Naive thymus-derived CD8-positive, alpha-beta T cell (primary cell): Measurements from ENCODE around the gene CASP6. TPM values are rescaled to one million over a fixed set of nuclear protein-coding genes. Genes with fewer than 3 reads are reported as not detected.

Source experiments
- ATAC-seq, 2 donors: fragments of 150-1000 bp; cut with Tn5 transposase in 1 of 2; sonication (Bioruptor Pico), chemical (Tn5 transposase) in 1 of 2; 1 replicate in 1 of 2; 2 replicates in 1 of 2; pipeline ENCODE4 v1.10.0; 2021; ENCODE audit warnings: mild to moderate bottlenecking in 2 of 2, moderate library complexity in 2 of 2
- POLR2A ChIA-PET: fragments of 350-600 bp; sonication (Branson Sonifier 250); formaldehyde crosslinking; loops from one replicate; lab custom pipeline; 2021; ENCODE audit warnings: antibody characterized with exemption; lab: Charles Lee
- DNase-seq, 10 donors: peaks; one replicate each; pipeline versions ENCODE4 v3.0.0 to v3.0.0-alpha.2; 2020 to 2022
- H3K27ac Mint-ChIP-seq, 10 donors: one replicate each; pipeline ENCODE4 v1.8.0; 2020 to 2022; ENCODE audit warnings: mild to moderate bottlenecking in 10 of 10, mixed read lengths in 10 of 10, moderate library complexity in 4 of 10, inconsistent platforms in 1 of 10
- H3K27me3 Mint-ChIP-seq, 5 donors: one replicate each; pipeline ENCODE4 v1.8.0; 2021 to 2022; ENCODE audit warnings: mixed read lengths in 5 of 5
- H3K36me3 Mint-ChIP-seq, 3 donors: one replicate each; pipeline ENCODE4 v1.8.0; 2020 to 2022; ENCODE audit warnings: mixed read lengths in 3 of 3, mild to moderate bottlenecking in 2 of 3, inconsistent platforms in 1 of 3
- H3K4me1 Mint-ChIP-seq, 4 donors: one replicate each; pipeline ENCODE4 v1.8.0; 2021 to 2022; ENCODE audit warnings: mixed read lengths in 4 of 4
- H3K4me3 Mint-ChIP-seq, 10 donors: one replicate each; pipeline ENCODE4 v1.8.0; 2020 to 2022; ENCODE audit warnings: mild to moderate bottlenecking in 10 of 10, mixed read lengths in 10 of 10, moderate library complexity in 6 of 10, inconsistent platforms in 1 of 10
- H3K9me3 Mint-ChIP-seq, 9 donors: one replicate each; pipeline ENCODE4 v1.8.0; 2020 to 2022; ENCODE audit warnings: mixed read lengths in 9 of 9, mild to moderate bottlenecking in 3 of 9, inconsistent platforms in 1 of 9, moderate library complexity in 1 of 9
- polyA plus RNA-seq, 3 donors: library from polyadenylated mRNA; unstranded; fragments of 300-500 nt; fragmentation: Illumina TruSeq; gene quantifications; one replicate each; pipeline ENCODE4 v1.2.3, GENCODE V29; 2021
- total RNA-seq, 8 experiments: library from RNA in 2 of 8; stranded (reverse) in 2 of 8; gene quantifications; one replicate each; pipeline ENCODE4 v1.2.3 and lab custom pipeline; 2021 to 2026

Gene CASP6
- total and polyA plus RNA-seq, 5 experiments from 2014 or later = 17.8 to 87.7 (median 57.2) TPM

GRCh38 chr4:109708990-109709389 is 5.7 kb upstream of the CASP6 start:
- H3K27ac Mint-ChIP-seq = peak overlapping the region in 3 of 10 donors; percentile 8 to 65 (median 56)
- POLR2A ChIA-PET = no interaction called here
- DNase-seq = no peak

GRCh38 chr4:109708435-109708834 is 5.2 kb upstream of the CASP6 start:
- Mint-ChIP-seq H3K9me3 (no peaks in the 10 kb centered on the region), H3K4me3 (no peak overlapping the region), H3K27ac (peak overlapping the region in 3 of 10 donors; percentile 8 to 59 (median 56)), H3K27me3 (no peaks in the 10 kb centered on the region), H3K4me1 (peaks cover 5 to 10% (median 8%) of the 10 kb centered on the region in 4 donors), H3K36me3 (peaks cover 0 to 37% (median 2%) of the 10 kb centered on the region in 3 donors)
- POLR2A ChIA-PET = no interaction called here
- ATAC-seq (no peak), DNase-seq (no peak)

More at GRCh38 chr4:109708990-109709389, 5.7 kb upstream of the CASP6 start:
- H3K9me3 Mint-ChIP-seq = no peaks in the 10 kb centered on the region
- peaks cover 0 to 41% (median 2%) of the 10 kb centered on the region in 3 donors for H3K36me3 Mint-ChIP-seq
- no peaks in the 10 kb centered on the region for H3K27me3 Mint-ChIP-seq
- no peak overlapping the region for H3K4me3 Mint-ChIP-seq
- H3K4me1 Mint-ChIP-seq = peaks cover 1 to 4% (median 3%) of the 10 kb centered on the region in 4 donors
- no peak for ATAC-seq

GRCh38 chr4:109703664-109704361 is 568 bp upstream of the CASP6 start:
- Mint-ChIP-seq H3K27ac (peak overlapping the region; percentile 61 to 96 (median 88)), H3K9me3 (no peaks in the 10 kb centered on the region), H3K36me3 (peaks cover 0 to 11% (median 2%) of the 10 kb centered on the region in 3 donors), H3K4me1 (peaks cover 24 to 41% (median 40%) of the 10 kb centered on the region in 4 donors), H3K4me3 (peak overlapping the region; percentile 90 to 98 (median 94)), H3K27me3 (no peaks in the 10 kb centered on the region)
- DNase-seq (no peak), ATAC-seq (no peak)
- POLR2A ChIA-PET = interaction anchor here (1.0 to 2.5 kb wide), 5 partner anchors 13 to 264 kb away, joined by 3 to 11 read pairs (median 4); partner anchors contain the start of gene MCUB

GRCh38 chr4:109701566-109702410 is 1.5 kb downstream of the CASP6 start:
- Mint-ChIP-seq H3K27me3 (no peaks in the 10 kb centered on the region), H3K27ac (peak overlapping the region; percentile 82 to 96 (median 94)), H3K36me3 (peaks cover 0 to 17% (median 12%) of the 10 kb centered on the region in 3 donors), H3K9me3 (no peaks in the 10 kb centered on the region), H3K4me3 (peak overlapping the region; percentile 90 to 98 (median 94)), H3K4me1 (peaks cover 28 to 57% (median 46%) of the 10 kb centered on the region in 4 donors)
- POLR2A ChIA-PET = interaction anchor here (0.6 to 3.2 kb wide), 11 partner anchors 8 to 142 kb away, joined by 3 to 13 read pairs (median 5); partner anchors contain the start of genes MCUB and PLA2G12A
- peak; percentile 7 to 9 for ATAC-seq
- peak in 2 of 10 donors; percentile 31 to 36 for DNase-seq

GRCh38 chr4:109699553-109700225 is 3.6 kb downstream of the CASP6 start:
- Mint-ChIP-seq H3K9me3 (no peaks in the 10 kb centered on the region), H3K27ac (peak overlapping the region; percentile 40 to 91 (median 78)), H3K36me3 (peaks cover 0 to 32% (median 14%) of the 10 kb centered on the region in 3 donors), H3K4me3 (peak overlapping the region in 2 of 10 donors; percentile 13 to 41), H3K4me1 (peaks cover 28 to 57% (median 48%) of the 10 kb centered on the region in 4 donors), H3K27me3 (no peaks in the 10 kb centered on the region)
- POLR2A ChIA-PET = interaction anchor here (1.0 to 3.2 kb wide), 4 partner anchors 9 to 267 kb away, joined by 4 to 13 read pairs (median 6); partner anchors contain the start of genes MCUB and PLA2G12A
- ATAC-seq = no peak
- no peak for DNase-seq

GRCh38 chr4:109698656-109699055 is 4.6 kb downstream of the CASP6 start:
- DNase-seq = no peak
- peak overlapping the region in 1 of 10 donors; percentile 34 for H3K4me3 Mint-ChIP-seq
- H3K4me1 Mint-ChIP-seq = peaks cover 23 to 52% (median 42%) of the 10 kb centered on the region in 4 donors
- ATAC-seq = no peak
- POLR2A ChIA-PET = no interaction called here
- peak overlapping the region; percentile 36 to 87 (median 78) for H3K27ac Mint-ChIP-seq
- no peaks in the 10 kb centered on the region for H3K27me3 Mint-ChIP-seq
- H3K36me3 Mint-ChIP-seq = peaks cover 7 to 42% (median 18%) of the 10 kb centered on the region in 3 donors
- no peaks in the 10 kb centered on the region for H3K9me3 Mint-ChIP-seq

GRCh38 chr4:109691411-109691920 is 11.8 kb downstream of the CASP6 start:
- POLR2A ChIA-PET = interaction anchor here (0.6 to 2.9 kb wide), 5 partner anchors 10 to 43 kb away, joined by 3 to 13 read pairs (median 3); partner anchors contain the start of gene PLA2G12A
- H3K9me3 Mint-ChIP-seq = no peaks in the 10 kb centered on the region
- ATAC-seq (no peak), DNase-seq (no peak)
- peak overlapping the region in 9 of 10 donors; percentile 4 to 78 (median 65) for H3K4me3 Mint-ChIP-seq
- H3K27me3 Mint-ChIP-seq = no peaks in the 10 kb centered on the region
- peak overlapping the region; percentile 74 to 94 (median 88) for H3K27ac Mint-ChIP-seq
- H3K36me3 Mint-ChIP-seq = peaks cover 7 to 74% (median 21%) of the 10 kb centered on the region in 3 donors
- H3K4me1 Mint-ChIP-seq = peaks cover 21 to 45% (median 30%) of the 10 kb centered on the region in 4 donors

- H3K9me3 Mint-ChIP-seq = no peaks in the 10 kb centered on the region
- H3K36me3 Mint-ChIP-seq = peaks cover 7 to 73% (median 23%) of the 10 kb centered on the region in 3 donors
- peak overlapping the region; percentile 74 to 94 (median 88) for H3K27ac Mint-ChIP-seq
- peaks cover 21 to 43% (median 30%) of the 10 kb centered on the region in 4 donors for H3K4me1 Mint-ChIP-seq
- no peaks in the 10 kb centered on the region for H3K27me3 Mint-ChIP-seq
- POLR2A ChIA-PET = interaction anchor here (0.6 to 2.9 kb wide), 7 partner anchors 10 to 43 kb away, joined by 3 to 13 read pairs (median 3); partner anchors contain the start of genes CASP6 and PLA2G12A
- peak overlapping the region; percentile 33 to 78 (median 64) for H3K4me3 Mint-ChIP-seq
- DNase-seq = peak in 3 of 10 donors; percentile 34 to 60 (median 57)
- ATAC-seq = peak; percentile 86 to 96
Observed at GRCh38 chr4:109690690-109691410, 12.4 kb downstream of the CASP6 start.

- DNase-seq (no peak), ATAC-seq (no peak)
- no peak overlapping the region for H3K4me3 Mint-ChIP-seq
- peaks cover 14 to 29% (median 17%) of the 10 kb centered on the region in 4 donors for H3K4me1 Mint-ChIP-seq
- peaks cover 11 to 84% (median 42%) of the 10 kb centered on the region in 3 donors for H3K36me3 Mint-ChIP-seq
- no peaks in the 10 kb centered on the region for H3K9me3 Mint-ChIP-seq
- peak overlapping the region in 7 of 10 donors; percentile 23 to 87 (median 70) for H3K27ac Mint-ChIP-seq
- H3K27me3 Mint-ChIP-seq = no peaks in the 10 kb centered on the region
- POLR2A ChIA-PET = interaction anchor here (0.8 kb wide), 1 partner anchor 21 kb away, joined by 3 read pairs; no protein-coding TSS in a partner anchor
Observed at GRCh38 chr4:109684727-109685126, 18.5 kb downstream of the CASP6 start.

GRCh38 chr4:109683621-109684253 is 19.5 kb downstream of the CASP6 start:
- POLR2A ChIA-PET = no interaction called here
- ATAC-seq (no peak), DNase-seq (no peak)
- Mint-ChIP-seq H3K9me3 (no peaks in the 10 kb centered on the region), H3K27me3 (no peaks in the 10 kb centered on the region), H3K36me3 (peaks cover 11 to 75% (median 45%) of the 10 kb centered on the region in 3 donors), H3K4me3 (no peak overlapping the region), H3K4me1 (peaks cover 14 to 35% (median 17%) of the 10 kb centered on the region in 4 donors), H3K27ac (peak overlapping the region in 8 of 10 donors; percentile 1 to 79 (median 32))
